Endothelial cell of umbilical vein (primary cell): ENCODE results near the gene ENTPD7. TPM values are rescaled to one million over a fixed set of nuclear protein-coding genes. Genes with fewer than 3 reads are reported as not detected.

Source experiments
- BruUV-seq: library from RNA; stranded (reverse); fragments of 400-500 nt; replicated peaks from 2 replicates; lab custom pipeline; 2021; lab: Mats Ljungman, UMichigan
- CTCF ChIA-PET: fragments of 300-600, 350-600 bp; sonication (Branson Sonifier 250); formaldehyde crosslinking; loops from one replicate; lab custom pipeline; 2021; ENCODE audit warnings: antibody characterized with exemption, inconsistent platforms; lab: Charles Lee
- POLR2A ChIA-PET: fragments of 300-600, 350-600 bp; sonication (Branson Sonifier 250); formaldehyde crosslinking; loops from one replicate; lab custom pipeline; 2021; ENCODE audit warnings: antibody characterized with exemption, inconsistent platforms; lab: Charles Lee
- DNase-seq: peaks from one replicate; pipeline ENCODE4 v3.0.0-alpha.2; 2011; ENCODE audit warnings: low read depth, low spot score
- FAIRE-seq: peaks from 2 replicates; lab custom pipeline; 2011; peaks lifted over from hg19 to GRCh38; lab: Jason Lieb, UNC
- H2AFZ ChIP-seq: 2 replicates; pipeline ENCODE4 v1.6.0; 2012; ENCODE audit warnings: low read depth, low read length, control low read depth, inconsistent platforms
- H3K27ac ChIP-seq: 2 replicates; pipeline ENCODE4 v1.5.1; 2011; ENCODE audit warnings: low read depth, mild to moderate bottlenecking, control low read depth, low read length, moderate library complexity; ENCODE audit not compliant: insufficient read depth
- H3K27me3 ChIP-seq, 2 experiments: 2 replicates each; pipeline versions ENCODE4 v1.6.0 to v1.6.1; 2011; ENCODE audit warnings: low read length in 2 of 2, mixed read lengths in 1 of 2; ENCODE audit not compliant: control insufficient read depth in 2 of 2, insufficient read depth in 2 of 2
- H3K36me3 ChIP-seq, 2 experiments: 2 replicates in 1 of 2; 3 replicates in 1 of 2; pipeline ENCODE4 v1.5.1; 2011; ENCODE audit warnings: low read length in 2 of 2, mild to moderate bottlenecking in 1 of 2, moderate library complexity in 1 of 2; ENCODE audit not compliant: control insufficient read depth in 2 of 2, insufficient read depth in 2 of 2; ENCODE audit errors: extremely low read depth in 1 of 2
- H3K4me1 ChIP-seq: 3 replicates; pipeline ENCODE4 v1.5.1; 2011; ENCODE audit warnings: mild to moderate bottlenecking, low read length; ENCODE audit not compliant: control insufficient read depth, insufficient read depth; ENCODE audit errors: extremely low read depth
- H3K4me2 ChIP-seq: 2 replicates; pipeline ENCODE4 v1.6.1; 2011; ENCODE audit warnings: low read length, control low read depth, mixed read lengths; ENCODE audit not compliant: insufficient read depth
- H3K4me3 ChIP-seq, 3 experiments: fragments of 200-600 bp in 1 of 3; sonication (generic), shearing (Covaris generic) in 1 of 3; replicated peaks in 1 of 3; 2 replicates each; pipeline ENCODE4 v1.5.1; 2011 to 2016; ENCODE audit warnings: control low read depth in 3 of 3, low read length in 3 of 3, mild to moderate bottlenecking in 2 of 3, inconsistent platforms in 1 of 3, low read depth in 1 of 3, moderate library complexity in 1 of 3; ENCODE audit not compliant: insufficient read depth in 1 of 3
- H3K79me2 ChIP-seq: 2 replicates; pipeline ENCODE4 v1.6.0; 2012; ENCODE audit warnings: low read length, inconsistent platforms; ENCODE audit not compliant: control insufficient read depth, insufficient read depth
- H3K9ac ChIP-seq: replicated peaks from 2 replicates; pipeline ENCODE3; 2011; ENCODE audit warnings: low read length, control low read depth; ENCODE audit not compliant: insufficient read depth; ENCODE audit errors: extremely low read depth
- H3K9me1 ChIP-seq: replicated peaks from 3 replicates; pipeline ENCODE4 v1.6.0; 2011; ENCODE audit warnings: mild to moderate bottlenecking, low read length; ENCODE audit not compliant: control insufficient read depth, insufficient read depth; ENCODE audit errors: extremely low read depth
- H3K9me3 ChIP-seq: replicated peaks from 2 replicates; pipeline ENCODE4 v1.5.1; 2012; ENCODE audit warnings: low read length, inconsistent platforms; ENCODE audit not compliant: control insufficient read depth, insufficient read depth
- H4K20me1 ChIP-seq: replicated peaks from 2 replicates; pipeline ENCODE3; 2011; ENCODE audit warnings: mild to moderate bottlenecking, low read length; ENCODE audit not compliant: control insufficient read depth, insufficient read depth; ENCODE audit errors: extremely low read depth
- EZH2 ChIP-seq: IDR thresholded peaks from 2 replicates; pipeline ENCODE4 v1.6.1; 2012; ENCODE audit warnings: borderline replicate concordance, low read depth, mild to moderate bottlenecking, moderate library complexity, low read length, inconsistent platforms; ENCODE audit not compliant: severe bottlenecking
- FOS ChIP-seq: IDR thresholded peaks from 2 replicates; pipeline ENCODE4 v1.6.1; 2011; ENCODE audit warnings: mild to moderate bottlenecking, low read length, moderate library complexity, borderline replicate concordance; ENCODE audit not compliant: insufficient read depth
- GATA2 ChIP-seq: IDR thresholded peaks from 2 replicates; pipeline ENCODE4 v1.7.0; 2011; ENCODE audit warnings: low read depth, mild to moderate bottlenecking, moderate library complexity, mixed read lengths, low read length; ENCODE audit not compliant: insufficient read length, insufficient read depth
- JUN ChIP-seq: IDR thresholded peaks from 2 replicates; pipeline ENCODE4 v1.6.1; 2011; ENCODE audit warnings: borderline replicate concordance, low read depth; ENCODE audit not compliant: insufficient read length, insufficient read depth
- MAX ChIP-seq: IDR thresholded peaks from 2 replicates; pipeline ENCODE4 v1.6.1; 2011; ENCODE audit not compliant: insufficient read depth, insufficient read length
- MYC ChIP-seq: IDR thresholded peaks from one replicate; pipeline ENCODE4 v1.6.1; 2011; ENCODE audit warnings: mild to moderate bottlenecking, low read depth, low read length
- POLR2A ChIP-seq: IDR thresholded peaks from 2 replicates; pipeline ENCODE4 v1.6.1; 2012; ENCODE audit warnings: low read depth, mild to moderate bottlenecking, control low read depth, low read length
- POLR2AphosphoS5 ChIP-seq: IDR thresholded peaks from 2 replicates; pipeline ENCODE4 v1.6.1; 2012; ENCODE audit warnings: low read depth, mild to moderate bottlenecking, control low read depth, low read length, moderate library complexity; ENCODE audit not compliant: insufficient read depth
- dilution Hi-C: fragments of 300-500 bp; cut with MboI; formaldehyde crosslinking; loops from one replicate; pipeline ENCODE4 v1.15.0; 2019; ENCODE audit warnings: low sequenced_read_pairs; ENCODE audit not compliant: extremely low pct_ligation_motif_present
- intact Hi-C: fragments of 100-400 bp; cut with micrococcal nuclease; formaldehyde crosslinking; loops from one replicate; pipeline ENCODE4 v1.10.0; 2022
- polyA plus RNA-seq, 4 experiments: library from polyadenylated mRNA; depleted of rRNA in 3 of 4; stranded (reverse) in 3 of 4; unstranded in 1 of 4; fragments of >200 nt; gene quantifications; 2 replicates each; pipeline versions ENCODE4 v1.2.1 to v1.2.3, GENCODE V29; 2011 to 2012; ENCODE audit warnings: missing spikeins in 1 of 4
- total RNA-seq: library from RNA; stranded (reverse); gene quantifications from 2 replicates; pipeline ENCODE4 v1.2.3, GENCODE V29; 2021
- TF ChIP-seq, protein P1 (sequence below), 2 donors: IDR thresholded peaks; 1 replicate in 1 of 2; 2 replicates in 1 of 2; pipeline ENCODE4 v1.5.1; 2011; ENCODE audit warnings: low read length in 2 of 2, mild to moderate bottlenecking in 2 of 2, moderate library complexity in 2 of 2, control low read depth in 1 of 2, inconsistent platforms in 1 of 2, low read depth in 1 of 2; ENCODE audit not compliant: insufficient read depth in 1 of 2; ENCODE audit errors: extremely low read depth in 1 of 2

The ENTPD7 gene
- total and polyA plus RNA-seq, 2 donors (not counting 3 experiments of a cell fraction or from before 2014, with no cell fraction given): 10.1 to 20.6 TPM

DNA sequence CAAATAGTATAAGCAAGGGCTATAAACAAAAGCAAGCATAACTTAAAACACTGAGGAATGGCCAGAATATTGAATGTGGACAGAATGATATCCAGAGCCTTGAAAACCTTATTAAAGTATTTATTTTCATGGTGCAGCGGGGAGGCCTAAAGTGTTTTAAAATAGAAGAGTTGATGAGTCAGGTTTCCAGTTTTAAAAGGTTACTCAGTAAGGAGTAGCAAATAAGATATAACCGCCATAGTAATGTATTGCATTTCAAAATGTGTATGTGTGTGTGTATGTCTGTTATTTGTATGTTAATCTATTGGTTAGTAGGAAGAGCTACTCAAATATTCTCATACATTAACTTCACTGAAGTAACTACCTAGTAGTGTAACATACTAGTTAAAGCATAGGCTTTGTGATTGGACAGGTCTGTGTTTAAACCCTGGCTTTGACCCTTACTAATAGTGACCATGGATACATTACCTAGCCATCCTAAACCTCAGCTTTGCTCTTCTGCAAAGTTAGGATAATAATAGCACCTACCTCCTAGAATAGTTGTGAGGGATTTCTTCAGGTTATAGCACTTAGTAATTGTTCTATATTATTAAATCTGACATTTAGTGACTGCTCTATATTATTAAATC, 89.6 kb downstream of the ENTPD7 start:
- no peaks in the 10 kb centered on the region for H3K4me1 ChIP-seq
- H3K27me3 ChIP-seq: no peaks in the 10 kb centered on the region
- peaks cover 1% of the 10 kb centered on the region for H3K79me2 ChIP-seq
- dilution Hi-C loops: no loop called here
- no peak overlapping the region for H2AFZ ChIP-seq
- H3K9me3 ChIP-seq: no peaks in the 10 kb centered on the region
- no peaks in the 10 kb centered on the region for H3K9me1 ChIP-seq
- intact Hi-C loops: no loop called here
- CTCF ChIA-PET: interaction anchor here (1.2 kb wide), 2 partner anchors 17 to 97 kb away, joined by 4 to 6 read pairs; no protein-coding TSS in a partner anchor
- TF ChIP-seq, protein P1, sequence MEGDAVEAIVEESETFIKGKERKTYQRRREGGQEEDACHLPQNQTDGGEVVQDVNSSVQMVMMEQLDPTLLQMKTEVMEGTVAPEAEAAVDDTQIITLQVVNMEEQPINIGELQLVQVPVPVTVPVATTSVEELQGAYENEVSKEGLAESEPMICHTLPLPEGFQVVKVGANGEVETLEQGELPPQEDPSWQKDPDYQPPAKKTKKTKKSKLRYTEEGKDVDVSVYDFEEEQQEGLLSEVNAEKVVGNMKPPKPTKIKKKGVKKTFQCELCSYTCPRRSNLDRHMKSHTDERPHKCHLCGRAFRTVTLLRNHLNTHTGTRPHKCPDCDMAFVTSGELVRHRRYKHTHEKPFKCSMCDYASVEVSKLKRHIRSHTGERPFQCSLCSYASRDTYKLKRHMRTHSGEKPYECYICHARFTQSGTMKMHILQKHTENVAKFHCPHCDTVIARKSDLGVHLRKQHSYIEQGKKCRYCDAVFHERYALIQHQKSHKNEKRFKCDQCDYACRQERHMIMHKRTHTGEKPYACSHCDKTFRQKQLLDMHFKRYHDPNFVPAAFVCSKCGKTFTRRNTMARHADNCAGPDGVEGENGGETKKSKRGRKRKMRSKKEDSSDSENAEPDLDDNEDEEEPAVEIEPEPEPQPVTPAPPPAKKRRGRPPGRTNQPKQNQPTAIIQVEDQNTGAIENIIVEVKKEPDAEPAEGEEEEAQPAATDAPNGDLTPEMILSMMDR (IDR thresholded peaks at IDR 0.05; ENCODE audit: extremely low read depth in 1 of 2, insufficient read depth in 1 of 2, low read depth in 1 of 2, low read length in 2 of 2): no peak
- no peak for TF ChIP-seq JUN
- no peak for TF ChIP-seq FOS
- TF ChIP-seq EZH2: no peak
- TF ChIP-seq MAX: no peak
- TF ChIP-seq POLR2AphosphoS5: no peak
- no peak for TF ChIP-seq POLR2A
- no peak for TF ChIP-seq MYC
- no peak for TF ChIP-seq GATA2
- H3K4me3 ChIP-seq: no peak overlapping the region
- no TSS peak for BruUV-seq
- POLR2A ChIA-PET: no interaction called here
- DNase-seq: no peak
- no peak overlapping the region for H3K9ac ChIP-seq
- H3K4me2 ChIP-seq: no peak overlapping the region
- H4K20me1 ChIP-seq: no peaks in the 10 kb centered on the region
- H3K36me3 ChIP-seq: peaks cover 7 to 14% of the 10 kb centered on the region in 2 experiments
- H3K27ac ChIP-seq: no peak overlapping the region
- no peak for FAIRE-seq
